Measurements from ENCODE around the gene RGS4.

DNA sequence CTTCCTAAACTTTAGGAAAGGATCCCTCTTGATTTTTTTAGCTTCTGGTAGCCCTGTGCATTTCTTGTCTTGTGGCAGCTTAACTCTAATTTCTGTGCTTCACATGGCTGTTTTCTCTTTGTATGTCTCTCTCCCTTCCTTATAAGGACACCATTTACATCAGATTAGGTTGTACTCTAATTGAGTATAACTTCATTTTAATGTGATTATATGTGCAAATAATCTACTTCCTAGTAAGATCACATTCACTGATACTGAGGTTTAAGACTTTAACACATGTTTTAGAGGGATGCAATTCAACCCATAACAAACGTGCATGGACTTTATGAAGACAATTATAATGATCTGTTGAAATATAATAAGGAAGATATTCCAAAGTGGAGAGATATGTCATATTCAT, 46.7 kb downstream of the RGS4 start:
- no peak for TF ChIP-seq EZH2 (IDR thresholded peaks at IDR 0.05; ENCODE audit: low read length, missing control alignments)
- TF ChIP-seq, protein P1, sequence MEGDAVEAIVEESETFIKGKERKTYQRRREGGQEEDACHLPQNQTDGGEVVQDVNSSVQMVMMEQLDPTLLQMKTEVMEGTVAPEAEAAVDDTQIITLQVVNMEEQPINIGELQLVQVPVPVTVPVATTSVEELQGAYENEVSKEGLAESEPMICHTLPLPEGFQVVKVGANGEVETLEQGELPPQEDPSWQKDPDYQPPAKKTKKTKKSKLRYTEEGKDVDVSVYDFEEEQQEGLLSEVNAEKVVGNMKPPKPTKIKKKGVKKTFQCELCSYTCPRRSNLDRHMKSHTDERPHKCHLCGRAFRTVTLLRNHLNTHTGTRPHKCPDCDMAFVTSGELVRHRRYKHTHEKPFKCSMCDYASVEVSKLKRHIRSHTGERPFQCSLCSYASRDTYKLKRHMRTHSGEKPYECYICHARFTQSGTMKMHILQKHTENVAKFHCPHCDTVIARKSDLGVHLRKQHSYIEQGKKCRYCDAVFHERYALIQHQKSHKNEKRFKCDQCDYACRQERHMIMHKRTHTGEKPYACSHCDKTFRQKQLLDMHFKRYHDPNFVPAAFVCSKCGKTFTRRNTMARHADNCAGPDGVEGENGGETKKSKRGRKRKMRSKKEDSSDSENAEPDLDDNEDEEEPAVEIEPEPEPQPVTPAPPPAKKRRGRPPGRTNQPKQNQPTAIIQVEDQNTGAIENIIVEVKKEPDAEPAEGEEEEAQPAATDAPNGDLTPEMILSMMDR (conservative IDR thresholded peaks at IDR 0.05 in 1 of 2, IDR thresholded peaks at IDR 0.05 in 1 of 2; ENCODE audit: low read depth in 1 of 2, low read length in 2 of 2) = no peak
